ENCODE data around the gene COX7A2L.

DNA sequence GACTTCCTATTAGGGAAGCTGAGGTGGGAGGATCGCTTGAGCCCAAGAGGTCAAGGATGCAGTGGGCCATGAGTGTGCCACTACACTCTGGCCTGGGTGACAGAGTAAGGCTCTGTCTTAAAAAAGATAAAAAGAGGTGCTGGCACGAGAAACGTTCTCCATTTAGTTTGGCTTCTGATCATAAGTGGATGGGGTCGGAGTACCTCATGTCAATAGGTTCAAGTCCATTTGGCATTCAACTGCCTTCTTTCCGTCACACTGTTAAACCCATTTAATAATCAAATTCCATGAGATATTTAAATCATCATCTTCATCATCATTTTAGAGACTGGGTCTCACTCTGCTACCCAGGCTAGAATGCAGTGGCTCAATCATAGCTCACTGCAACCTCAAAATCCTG is 9.2 kb downstream of the COX7A2L start:
- TF ChIP-seq, protein P1, sequence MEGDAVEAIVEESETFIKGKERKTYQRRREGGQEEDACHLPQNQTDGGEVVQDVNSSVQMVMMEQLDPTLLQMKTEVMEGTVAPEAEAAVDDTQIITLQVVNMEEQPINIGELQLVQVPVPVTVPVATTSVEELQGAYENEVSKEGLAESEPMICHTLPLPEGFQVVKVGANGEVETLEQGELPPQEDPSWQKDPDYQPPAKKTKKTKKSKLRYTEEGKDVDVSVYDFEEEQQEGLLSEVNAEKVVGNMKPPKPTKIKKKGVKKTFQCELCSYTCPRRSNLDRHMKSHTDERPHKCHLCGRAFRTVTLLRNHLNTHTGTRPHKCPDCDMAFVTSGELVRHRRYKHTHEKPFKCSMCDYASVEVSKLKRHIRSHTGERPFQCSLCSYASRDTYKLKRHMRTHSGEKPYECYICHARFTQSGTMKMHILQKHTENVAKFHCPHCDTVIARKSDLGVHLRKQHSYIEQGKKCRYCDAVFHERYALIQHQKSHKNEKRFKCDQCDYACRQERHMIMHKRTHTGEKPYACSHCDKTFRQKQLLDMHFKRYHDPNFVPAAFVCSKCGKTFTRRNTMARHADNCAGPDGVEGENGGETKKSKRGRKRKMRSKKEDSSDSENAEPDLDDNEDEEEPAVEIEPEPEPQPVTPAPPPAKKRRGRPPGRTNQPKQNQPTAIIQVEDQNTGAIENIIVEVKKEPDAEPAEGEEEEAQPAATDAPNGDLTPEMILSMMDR (optimal IDR thresholded peaks at IDR 0.05 in 1 of 3, IDR thresholded peaks at IDR 0.05 in 1 of 3, conservative IDR thresholded peaks at IDR 0.05 in 1 of 3; ENCODE audit: extremely low read depth in 1 of 3, insufficient read depth in 2 of 3, low read length in 3 of 3), result no peak
- TF ChIP-seq EZH2 (IDR thresholded peaks at IDR 0.05; ENCODE audit: low read length), result no peak

Measured in keratinocyte (primary cell).